Right lobe of liver (tissue), 5 donors: ENCODE results near the gene CRLF3. TPM values are rescaled to one million over a fixed set of nuclear protein-coding genes. Genes with fewer than 3 reads are reported as not detected.

Source experiments
- small RNA-seq, 2 experiments: library from RNA; depleted of rRNA; stranded (forward); fragments of <200 nt; gene quantifications; one replicate each; pipeline ENCODE3, GENCODE V24; 2016
- total RNA-seq, 6 experiments: library from RNA; depleted of rRNA in 2 of 6; stranded (reverse); fragments of >200 nt in 2 of 6; fragmentation: NEBNext Ultra II Directional in 3 of 6; extraction: Animal tissue kit (Norgen Biotek cat#: 25700) in 3 of 6; gene quantifications; one replicate each; pipeline versions ENCODE4 v1.1.0 to v1.2.4, GENCODE V29; 2016 to 2023
- donor health status: DM: no; HTN: no; CAD: no.
- donor health status: DM: no; HTN: no; CAD: no.
- donor health status: DM: no; HTN: yes; CAD: no.
- donor health status: DM: no; HTN: yes; CAD: no.

CRLF3 gene
- total RNA-seq, 6 experiments from 2014 or later, result 2.4 to 6.7 (median 5.0) TPM

Small RNA genes lying within 50 kb of the gene (small RNA-seq; reads per million reads assigned to genes)
- gene RNU6-298P, result 0 reads per million in 2 experiments

Other genes with a start within 250 kb of the CRLF3 start
- gene ATAD5, start 7.3 kb upstream of the CRLF3 start, total RNA-seq, result 1 to 10 TPM in 2 of 6 experiments, under 1 TPM in 4; 0.29 to 2.7 (median 0.67) TPM
- gene TEFM, start 81.5 kb upstream of the CRLF3 start, total RNA-seq, result 1 to 10 TPM; 6.6 to 9.9 (median 8.1) TPM
- 10 to 100 TPM in 1 of 6 experiments, 1 to 10 TPM in 5; 5.4 to 13.2 (median 8.1) TPM for gene ADAP2, start 97.3 kb upstream of the CRLF3 start, total RNA-seq
- gene RNF135, start 146.3 kb upstream of the CRLF3 start, total RNA-seq, result 1 to 10 TPM; 3.7 to 6.1 (median 4.6) TPM